Testis (tissue), 2 donors: Measurements from ENCODE around the gene PTPN7.

ENCODE experiments used
- POLR2A ChIP-seq: fragments of 450-650 bp; IDR thresholded peaks from one replicate; pipeline ENCODE4 v1.6.1; 2017; ENCODE audit warnings: antibody characterized with exemption, mild to moderate bottlenecking, moderate library complexity
- TF ChIP-seq, protein P1 (sequence below), 3 experiments: fragments of 450-650 bp in 2 of 3; fragments of 200-600 bp in 1 of 3; sonication (generic) in 1 of 3; IDR thresholded peaks; one replicate each; pipeline ENCODE4 v1.5.1; 2016 to 2019; ENCODE audit warnings: antibody characterized with exemption in 3 of 3, mild to moderate bottlenecking in 2 of 3, moderate library complexity in 1 of 3

DNA sequence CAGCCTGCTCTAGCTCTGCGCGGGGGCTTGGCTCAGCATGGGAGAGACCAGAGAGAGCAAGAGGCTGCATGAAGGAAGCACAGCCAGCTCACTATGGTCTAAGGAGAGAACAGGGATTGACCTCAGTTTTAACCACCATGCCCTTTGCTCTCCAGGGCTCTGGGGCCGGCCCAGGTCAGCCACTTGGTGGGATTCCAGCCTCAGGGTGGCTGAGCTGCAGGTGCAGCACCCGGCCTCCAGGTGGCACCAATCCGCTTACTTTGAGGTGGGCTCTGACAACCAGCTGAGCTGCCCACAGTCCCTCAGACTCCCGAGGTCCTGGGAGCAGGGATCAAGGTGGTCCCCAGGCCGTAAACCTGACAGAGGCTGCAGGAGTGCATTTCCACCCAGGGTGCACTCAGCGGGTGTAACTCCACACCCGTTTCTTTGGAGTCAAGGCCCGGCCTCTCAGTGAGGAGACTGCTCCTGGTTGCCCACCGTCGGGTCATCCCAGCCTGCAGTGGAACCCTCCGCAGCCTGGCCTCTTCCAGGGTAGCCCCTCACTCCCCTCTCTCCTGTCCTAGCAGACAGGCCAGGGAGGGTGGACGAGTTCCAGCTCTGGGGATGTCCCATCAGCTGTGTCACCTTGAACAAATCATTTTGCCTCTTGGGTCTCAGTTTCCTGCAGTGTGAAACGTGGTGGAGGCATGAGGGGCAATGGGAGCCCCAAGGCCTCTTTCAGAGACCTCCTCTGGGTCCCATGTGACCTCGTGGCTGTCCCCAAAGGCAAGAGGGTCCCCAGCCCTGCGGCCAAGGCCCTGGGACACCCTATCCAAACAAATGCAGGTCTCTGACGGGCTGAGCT lies 32.6 kb upstream of the PTPN7 start:
- TF ChIP-seq, protein P1, sequence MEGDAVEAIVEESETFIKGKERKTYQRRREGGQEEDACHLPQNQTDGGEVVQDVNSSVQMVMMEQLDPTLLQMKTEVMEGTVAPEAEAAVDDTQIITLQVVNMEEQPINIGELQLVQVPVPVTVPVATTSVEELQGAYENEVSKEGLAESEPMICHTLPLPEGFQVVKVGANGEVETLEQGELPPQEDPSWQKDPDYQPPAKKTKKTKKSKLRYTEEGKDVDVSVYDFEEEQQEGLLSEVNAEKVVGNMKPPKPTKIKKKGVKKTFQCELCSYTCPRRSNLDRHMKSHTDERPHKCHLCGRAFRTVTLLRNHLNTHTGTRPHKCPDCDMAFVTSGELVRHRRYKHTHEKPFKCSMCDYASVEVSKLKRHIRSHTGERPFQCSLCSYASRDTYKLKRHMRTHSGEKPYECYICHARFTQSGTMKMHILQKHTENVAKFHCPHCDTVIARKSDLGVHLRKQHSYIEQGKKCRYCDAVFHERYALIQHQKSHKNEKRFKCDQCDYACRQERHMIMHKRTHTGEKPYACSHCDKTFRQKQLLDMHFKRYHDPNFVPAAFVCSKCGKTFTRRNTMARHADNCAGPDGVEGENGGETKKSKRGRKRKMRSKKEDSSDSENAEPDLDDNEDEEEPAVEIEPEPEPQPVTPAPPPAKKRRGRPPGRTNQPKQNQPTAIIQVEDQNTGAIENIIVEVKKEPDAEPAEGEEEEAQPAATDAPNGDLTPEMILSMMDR (IDR thresholded peaks at IDR 0.05), result peak; percentile 58 to 86 (median 79)
- no peak for TF ChIP-seq POLR2A
